Heart left ventricle (tissue), 13 donors: ENCODE data around the gene DLGAP1.

Experiments
- CTCF ChIP-seq, 12 donors: fragments of 200-600 bp; sonication (generic) in 4 of 12; IDR thresholded peaks; one replicate each; pipeline versions ENCODE4 v1.5.0 to v1.8.0; 2018 to 2022; ENCODE audit warnings: antibody characterized with exemption in 12 of 12, mild to moderate bottlenecking in 5 of 12
- POLR2A ChIP-seq, 2 donors: fragments of 450-650 bp; IDR thresholded peaks; one replicate each; pipeline ENCODE4 v1.6.1; 2017; ENCODE audit warnings: antibody characterized with exemption in 2 of 2, mild to moderate bottlenecking in 2 of 2, moderate library complexity in 2 of 2
- donor health status: ischemic (EF 13 %, LVEDD 7.1; RV severe dilation, severe dysfunction).
- donor health status: DM: no; HTN: yes; CAD: no.
- donor health status: DM: no; HTN: no; CAD: no.
- donor health status: ischemic (EF 25% LVEDD 6.9; RV normal size, moderate dysfunction).
- donor health status: ischemic (EF 25% LVEDD 5.7; RV mildly dilated, moderate dysfunction).
- donor health status: ischemic (EF 35%, LVEDD 5.7; RV mildly dilated, moderate dysfunction).
- donor health status: nonischemic (EF 11% LVEDD 7.7; RV severe dilation, severe dysfunction).
- donor health status: DM: yes; HTN: yes; CAD: no.
- donor health status: PGD.
- donor health status: ischemic (EF 29% LVEDD 5.4; RV normal size, mild dysfunction).
- donor health status: nonischemic (EF 23%, LVEDD 6.1; RV moderate dilation, normal function).

GRCh38 chr18:3526421-3527354 is 928.4 kb downstream of the DLGAP1 start:
- no peak for TF ChIP-seq CTCF (IDR thresholded peaks at IDR 0.05)
- TF ChIP-seq POLR2A (IDR thresholded peaks at IDR 0.05) = no peak
